BLaER1 treated with 17β-estradiol and CSF1 and Interleukin-3, amounts not matched to agents 10 nM and 100 nM (cell line): ENCODE results near the gene FOXF1.
A peak's percentile ranks its signal among the peaks of the same experiment; 100 is the strongest.

Source experiments
- H3K27ac ChIP-seq, 11 experiments: shearing (Covaris generic); formaldehyde crosslinking; 2 replicates each; pipeline ENCODE4 v1.8.1; 2022
- H3K27me3 ChIP-seq, 11 experiments: shearing (Covaris generic); formaldehyde crosslinking; 2 replicates each; pipeline ENCODE4 v1.8.1; 2022
- H3K36me3 ChIP-seq, 11 experiments: shearing (Covaris generic); formaldehyde crosslinking; 2 replicates each; pipeline ENCODE4 v1.8.1; 2022
- H3K4me1 ChIP-seq, 10 experiments: shearing (Covaris generic); formaldehyde crosslinking; 2 replicates each; pipeline ENCODE4 v1.8.1; 2022
- H3K4me2 ChIP-seq, 11 experiments: shearing (Covaris generic); formaldehyde crosslinking; 2 replicates each; pipeline ENCODE4 v1.8.1; 2022
- H3K4me3 ChIP-seq, 10 experiments: shearing (Covaris generic); formaldehyde crosslinking; 2 replicates each; pipeline ENCODE4 v1.8.1; 2022
- H3K9ac ChIP-seq, 11 experiments: shearing (Covaris generic); formaldehyde crosslinking; 2 replicates each; pipeline ENCODE4 v1.8.1; 2022
- H3K9me3 ChIP-seq, 11 experiments: shearing (Covaris generic); formaldehyde crosslinking; replicated peaks in 1 of 11; 2 replicates each; pipeline ENCODE4 v1.8.1; 2022
- H4K20me1 ChIP-seq, 11 experiments: shearing (Covaris generic); formaldehyde crosslinking; 2 replicates each; pipeline ENCODE4 v1.8.1; 2022
- Cebpa-rat ChIP-seq, 11 experiments: shearing (Covaris generic); IDR thresholded peaks; 2 replicates each; pipeline ENCODE4 v1.8.1; 2022

Gene FOXF1

DNA sequence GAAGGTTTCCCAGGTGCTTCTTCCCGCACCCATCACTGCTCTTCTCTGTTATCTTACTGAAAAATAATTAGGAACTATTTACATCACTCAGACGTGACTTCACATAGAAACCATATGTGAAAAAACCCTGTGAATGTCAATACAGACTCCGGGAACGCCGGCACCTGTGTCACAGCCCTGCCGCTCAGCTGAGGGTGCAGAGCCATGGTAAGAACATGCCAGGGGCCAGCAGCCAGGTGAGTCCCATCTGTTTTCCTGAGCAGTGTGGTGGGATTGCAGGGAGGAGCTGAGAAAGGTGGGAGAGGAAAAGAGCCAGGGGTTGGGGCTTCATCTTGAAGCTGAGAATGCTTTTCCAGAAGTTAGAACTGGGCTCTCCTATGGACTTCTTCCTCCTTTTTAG is 13.7 kb downstream of the FOXF1 start:
- H3K4me1 ChIP-seq: peaks cover 17 to 43% (median 40%) of the 10 kb centered on the region in 10 experiments
- no peak overlapping the region for H3K27ac ChIP-seq
- no peaks in the 10 kb centered on the region for H3K9me3 ChIP-seq
- H4K20me1 ChIP-seq: peaks cover 0 to 11% (median 0%) of the 10 kb centered on the region in 11 experiments; a peak in 6 of 22 replicates
- no peak overlapping the region for H3K4me2 ChIP-seq
- H3K4me3 ChIP-seq: no peak overlapping the region
- 0 out of 22 replicates have a peak, but pooled peaks cover 0 to 6% (median 0%) of the 10 kb centered on the region in 11 experiments for H3K36me3 ChIP-seq
- no peak for TF ChIP-seq Cebpa-rat (IDR thresholded peaks at IDR 0.05)
- H3K9ac ChIP-seq: no peak overlapping the region
- peaks cover 5 to 10% (median 9%) of the 10 kb centered on the region in 11 experiments; a peak in 16 of 22 replicates for H3K27me3 ChIP-seq

DNA sequence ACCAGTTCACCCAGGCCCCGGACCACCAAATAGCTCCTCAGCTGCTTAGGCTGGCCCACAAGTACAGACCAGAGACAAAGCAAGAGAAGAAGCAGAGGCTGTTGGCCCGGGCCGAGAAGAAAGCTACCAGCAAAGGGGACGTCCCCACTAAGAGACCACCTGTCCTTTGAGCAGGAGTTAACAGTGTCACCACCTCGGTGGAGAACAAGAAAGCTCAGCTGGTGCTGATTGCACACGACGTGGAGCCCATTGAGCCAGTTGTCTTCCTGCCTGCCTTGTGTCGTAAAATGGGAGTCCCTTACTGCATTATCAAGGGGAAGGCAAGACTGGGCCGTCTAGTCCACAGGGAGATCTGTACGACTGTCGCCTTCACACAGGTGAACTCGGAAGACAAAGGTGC is 15.4 kb downstream of the FOXF1 start:
- no peaks in the 10 kb centered on the region; a peak in 3 of 22 replicates for H3K27me3 ChIP-seq
- H4K20me1 ChIP-seq: peaks cover 0 to 11% (median 0%) of the 10 kb centered on the region in 11 experiments; a peak in 5 of 22 replicates
- H3K4me2 ChIP-seq: no peak overlapping the region
- H3K9ac ChIP-seq: no peak overlapping the region
- peaks cover 0 to 13% (median 0%) of the 10 kb centered on the region in 11 experiments; a peak in 4 of 22 replicates for H3K36me3 ChIP-seq
- no peak overlapping the region for H3K27ac ChIP-seq
- no peaks in the 10 kb centered on the region for H3K9me3 ChIP-seq
- peaks cover 7 to 31% (median 27%) of the 10 kb centered on the region in 10 experiments; a peak in 19 of 20 replicates for H3K4me1 ChIP-seq
- no peak overlapping the region for H3K4me3 ChIP-seq
- no peak for TF ChIP-seq Cebpa-rat (IDR thresholded peaks at IDR 0.05)

DNA sequence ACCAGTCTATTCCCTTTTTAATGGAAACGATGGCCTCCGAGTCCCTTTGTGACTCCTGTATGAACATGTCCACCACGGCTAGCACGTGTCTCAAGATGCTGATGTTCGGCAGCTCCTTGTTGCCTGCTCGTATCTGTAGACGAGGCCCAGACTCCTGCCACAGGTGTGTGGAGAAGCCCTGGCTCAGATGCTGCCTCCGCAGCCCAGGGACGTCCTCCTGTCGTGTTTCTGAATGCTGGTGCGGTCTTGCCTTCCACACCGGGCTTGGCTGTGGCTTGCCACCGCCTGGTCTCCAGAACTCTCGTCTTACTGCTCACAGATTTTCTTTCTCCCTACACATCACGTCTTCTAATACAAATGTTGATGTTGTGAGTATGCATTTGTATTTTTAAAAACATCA is 17.0 kb downstream of the FOXF1 start:
- no peak overlapping the region; a peak in 1 of 22 replicates for H3K9ac ChIP-seq
- H3K27me3 ChIP-seq: no peaks in the 10 kb centered on the region
- TF ChIP-seq Cebpa-rat (IDR thresholded peaks at IDR 0.05): no peak
- no peaks in the 10 kb centered on the region for H3K9me3 ChIP-seq
- H3K36me3 ChIP-seq: peaks cover 4 to 27% (median 13%) of the 10 kb centered on the region in 11 experiments; a peak in 14 of 22 replicates
- H3K4me1 ChIP-seq: peaks cover 0 to 14% (median 12%) of the 10 kb centered on the region in 10 experiments; a peak in 15 of 20 replicates
- H4K20me1 ChIP-seq: peaks cover 0 to 20% (median 0%) of the 10 kb centered on the region in 11 experiments; a peak in 2 of 22 replicates
- no peak overlapping the region for H3K4me3 ChIP-seq
- peak overlapping the region in 4 of 11 experiments; percentile 42 to 62 (median 56); a peak in 6 of 22 replicates for H3K4me2 ChIP-seq
- H3K27ac ChIP-seq: no peak overlapping the region

DNA sequence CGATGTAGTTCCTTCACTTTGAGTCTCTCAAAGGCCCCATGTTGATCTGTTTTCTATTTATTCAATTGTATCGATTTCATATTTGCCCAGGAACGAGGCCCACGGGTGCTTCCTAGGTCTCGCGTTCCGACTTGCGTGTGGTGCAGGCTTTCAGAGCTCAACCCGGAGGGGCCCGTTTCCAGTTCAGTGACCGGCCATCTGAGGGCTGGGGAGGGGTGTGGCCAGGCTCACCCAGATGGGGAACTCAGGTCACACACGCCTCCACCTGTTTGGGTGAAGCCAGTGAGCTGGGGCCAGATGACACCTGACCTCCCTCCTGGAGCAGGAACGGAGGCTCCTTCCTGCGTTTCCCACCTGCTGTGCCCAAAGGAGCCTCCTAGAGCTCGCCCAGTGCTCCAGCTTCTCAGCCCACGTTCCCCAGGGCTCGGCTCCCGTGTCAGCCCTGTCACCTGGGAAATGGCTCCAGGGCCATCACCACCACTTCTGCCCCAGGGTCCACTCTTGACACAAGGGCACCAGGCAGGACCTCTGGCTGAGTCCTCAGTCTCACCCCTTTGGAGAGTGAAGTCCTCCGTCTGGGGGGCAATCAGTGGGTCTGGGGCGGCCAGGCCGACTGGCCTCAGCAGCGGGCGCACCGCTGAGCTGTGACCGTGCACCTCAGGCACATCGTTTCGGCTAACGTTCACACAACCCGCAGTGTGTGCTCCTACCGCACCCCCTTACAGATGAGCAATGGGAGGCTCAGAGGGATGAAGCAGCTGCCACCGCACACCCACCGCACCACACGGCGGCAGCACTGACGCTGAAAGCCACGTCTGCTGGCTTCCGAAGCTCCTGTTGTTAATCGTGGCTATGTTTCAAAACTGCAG is 18.0 kb downstream of the FOXF1 start:
- no peak overlapping the region for H3K27ac ChIP-seq
- no peaks in the 10 kb centered on the region for H3K27me3 ChIP-seq
- no peak overlapping the region for H3K4me3 ChIP-seq
- peaks cover 0 to 14% (median 12%) of the 10 kb centered on the region in 10 experiments; a peak in 15 of 20 replicates for H3K4me1 ChIP-seq
- TF ChIP-seq Cebpa-rat (IDR thresholded peaks at IDR 0.05): no peak
- H3K9me3 ChIP-seq: no peaks in the 10 kb centered on the region
- peak overlapping the region in 8 of 11 experiments; percentile 37 to 62 (median 46); a peak in 15 of 22 replicates for H3K4me2 ChIP-seq
- H4K20me1 ChIP-seq: peaks cover 0 to 25% (median 0%) of the 10 kb centered on the region in 11 experiments; a peak in 1 of 22 replicates
- H3K9ac ChIP-seq: no peak overlapping the region; a peak in 1 of 22 replicates
- peaks cover 4 to 36% (median 21%) of the 10 kb centered on the region in 11 experiments; a peak in 15 of 22 replicates for H3K36me3 ChIP-seq

DNA sequence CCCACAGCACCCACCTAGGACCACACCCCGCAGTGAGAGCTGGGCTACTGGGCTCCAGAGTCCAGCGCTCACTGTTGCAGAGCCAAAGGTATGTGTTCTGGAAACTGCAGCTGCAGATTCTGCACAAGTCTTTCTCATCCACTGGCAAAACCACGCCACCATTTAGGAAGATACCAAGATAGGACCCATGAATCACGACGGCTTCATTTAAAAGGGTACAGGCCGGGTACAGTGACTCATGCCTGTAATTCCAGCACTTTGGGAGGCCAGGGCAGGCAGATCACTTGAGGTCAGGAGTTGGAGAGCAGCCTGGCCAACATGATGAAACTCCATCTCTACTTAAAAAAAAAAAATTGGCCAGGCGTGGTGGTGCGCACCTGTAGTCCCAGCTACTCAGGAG is 18.8 kb downstream of the FOXF1 start:
- Histone ChIP-seq H3K27ac (no peak overlapping the region), H3K9ac (no peak overlapping the region), H3K4me3 (no peak overlapping the region), H3K4me1 (peaks cover 0 to 14% (median 12%) of the 10 kb centered on the region in 10 experiments; a peak in 15 of 20 replicates), H3K27me3 (no peaks in the 10 kb centered on the region), H4K20me1 (peaks cover 0 to 25% (median 0%) of the 10 kb centered on the region in 11 experiments; a peak in 1 of 22 replicates), H3K36me3 (peaks cover 4 to 38% (median 21%) of the 10 kb centered on the region in 11 experiments; a peak in 15 of 22 replicates), H3K4me2 (no peak overlapping the region), H3K9me3 (no peaks in the 10 kb centered on the region)
- no peak for TF ChIP-seq Cebpa-rat (IDR thresholded peaks at IDR 0.05)

DNA sequence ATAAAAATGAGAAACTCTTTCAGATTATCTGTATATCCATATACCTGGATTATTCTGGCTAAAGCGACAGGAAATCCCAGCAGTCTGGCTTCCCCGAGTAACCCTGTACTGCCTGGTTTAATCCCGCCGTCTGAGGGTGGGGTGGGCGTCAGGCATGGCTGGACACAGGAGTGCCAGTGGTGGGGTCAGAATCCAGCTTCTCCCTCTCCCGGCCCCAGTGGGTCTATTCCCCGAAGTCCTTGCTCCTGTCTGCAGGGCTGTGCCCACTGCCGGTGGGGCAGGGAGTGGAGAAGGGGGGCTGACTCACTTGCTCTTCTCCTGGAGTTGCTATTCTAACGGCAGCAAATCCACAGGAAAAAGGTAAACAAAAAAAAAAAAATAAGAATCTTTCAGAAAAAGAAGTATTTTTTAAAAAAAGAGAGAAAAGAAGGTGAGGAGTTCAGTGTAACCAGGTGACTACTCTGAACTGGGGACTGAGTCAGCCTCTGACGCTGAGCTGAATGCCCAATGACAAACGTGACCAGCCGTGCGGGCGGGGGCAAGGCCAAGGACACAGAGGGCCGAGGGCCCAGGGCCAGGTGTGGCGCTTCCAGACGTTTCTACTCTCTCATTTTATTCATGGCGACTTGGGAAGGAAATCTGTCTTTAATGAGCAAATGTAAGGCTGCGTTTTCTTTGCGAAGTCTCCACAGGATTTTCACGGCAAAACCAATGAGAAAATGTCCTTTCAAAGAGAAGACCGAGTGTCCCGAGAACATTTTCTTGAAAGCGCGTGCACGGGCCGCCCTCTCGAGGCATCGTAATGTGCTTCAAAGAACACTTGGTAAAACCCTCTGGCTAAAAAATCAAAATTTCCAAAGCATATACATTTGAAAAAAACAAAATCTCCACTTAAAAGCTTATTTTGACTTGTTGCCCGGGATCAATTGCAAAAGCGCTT is 20.2 kb downstream of the FOXF1 start:
- H3K9me3 ChIP-seq: no peaks in the 10 kb centered on the region
- H3K4me3 ChIP-seq: no peak overlapping the region
- peaks cover 0 to 25% (median 0%) of the 10 kb centered on the region in 11 experiments; a peak in 1 of 22 replicates for H4K20me1 ChIP-seq
- no peaks in the 10 kb centered on the region for H3K27me3 ChIP-seq
- no peak overlapping the region for H3K9ac ChIP-seq
- peaks cover 0 to 14% (median 12%) of the 10 kb centered on the region in 10 experiments; a peak in 15 of 20 replicates for H3K4me1 ChIP-seq
- no peak overlapping the region for H3K27ac ChIP-seq
- no peak overlapping the region for H3K4me2 ChIP-seq
- no peak for TF ChIP-seq Cebpa-rat (IDR thresholded peaks at IDR 0.05)
- peaks cover 5 to 49% (median 26%) of the 10 kb centered on the region in 11 experiments; a peak in 15 of 22 replicates for H3K36me3 ChIP-seq

DNA sequence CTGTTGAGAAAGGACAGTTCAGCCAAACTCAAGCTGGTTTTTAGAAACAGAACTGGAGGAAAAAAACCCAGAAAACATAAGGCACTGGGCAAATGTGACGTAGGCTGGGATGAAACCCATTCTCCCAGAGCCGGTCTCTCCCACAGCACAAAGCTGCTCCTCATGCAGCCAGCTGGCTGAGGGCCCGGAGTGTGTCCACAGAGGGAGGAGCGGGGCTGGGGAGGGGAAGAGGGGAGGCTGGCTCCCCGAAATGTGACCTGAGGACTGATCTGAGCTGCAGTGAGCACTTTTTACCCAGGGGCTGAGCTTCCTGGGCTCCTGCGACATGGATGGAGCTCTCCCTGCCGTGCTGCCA is 20.8 kb downstream of the FOXF1 start:
- peaks cover 11 to 55% (median 32%) of the 10 kb centered on the region in 11 experiments; a peak in 17 of 22 replicates for H3K36me3 ChIP-seq
- H4K20me1 ChIP-seq: peaks cover 0 to 26% (median 0%) of the 10 kb centered on the region in 11 experiments; a peak in 1 of 22 replicates
- H3K9me3 ChIP-seq: no peaks in the 10 kb centered on the region
- no peak overlapping the region for H3K4me3 ChIP-seq
- H3K27ac ChIP-seq: no peak overlapping the region
- H3K4me1 ChIP-seq: peaks cover 0 to 14% (median 12%) of the 10 kb centered on the region in 10 experiments; a peak in 15 of 20 replicates
- no peak overlapping the region for H3K9ac ChIP-seq
- TF ChIP-seq Cebpa-rat (IDR thresholded peaks at IDR 0.05): no peak
- no peaks in the 10 kb centered on the region for H3K27me3 ChIP-seq
- no peak overlapping the region for H3K4me2 ChIP-seq
